Activated naive CD8-positive, alpha-beta T cell treated with anti-CD3 and anti-CD28 coated beads, Interleukin-2, amount 10 ng/mL, durations not matched to agents 7 days and 5 days (primary cell): ENCODE measurements around the gene FAS. TPM values are rescaled to one million over a fixed set of nuclear protein-coding genes. Genes with fewer than 3 reads are reported as not detected.
"Not testable (repeated sequence)": the region's sequence is repeated elsewhere in the genome, so short reads cannot be mapped to it uniquely, and the experiment has no call there.

ENCODE experiments used
- ATAC-seq: fragments of 150-1000 bp; cut with Tn5 transposase; one replicate; pipeline ENCODE4 v1.10.0; 2021; ENCODE audit warnings: low read depth, moderate library complexity
- POLR2A ChIA-PET: fragments of 350-600 bp; sonication (Branson Sonifier 250); formaldehyde crosslinking; loops from one replicate; lab custom pipeline; 2021; ENCODE audit warnings: antibody characterized with exemption; lab: Charles Lee
- DNase-seq: peaks from one replicate; pipeline ENCODE4 v3.0.0; 2021
- H3K27ac Mint-ChIP-seq: one replicate; pipeline ENCODE4 v1.8.0; 2022; ENCODE audit warnings: mild to moderate bottlenecking, mixed read lengths
- H3K27me3 Mint-ChIP-seq: one replicate; pipeline ENCODE4 v1.8.0; 2022; ENCODE audit warnings: mild to moderate bottlenecking, moderate library complexity, mixed read lengths
- H3K36me3 Mint-ChIP-seq: one replicate; pipeline ENCODE4 v1.8.0; 2021; ENCODE audit warnings: mild to moderate bottlenecking, mixed read lengths
- H3K4me1 Mint-ChIP-seq: one replicate; pipeline ENCODE4 v1.8.0; 2021; ENCODE audit warnings: mixed read lengths
- H3K4me3 Mint-ChIP-seq: one replicate; pipeline ENCODE4 v1.8.0; 2022; ENCODE audit warnings: mild to moderate bottlenecking, moderate library complexity, mixed read lengths
- H3K9me3 Mint-ChIP-seq: one replicate; pipeline ENCODE4 v1.8.0; 2021; ENCODE audit warnings: mixed read lengths
- total RNA-seq, 2 experiments: library from RNA; stranded (reverse); gene quantifications; one replicate each; pipeline ENCODE4 v1.2.3, GENCODE V29; 2021

The FAS gene
- total RNA-seq, 2 experiments from 2014 or later = 47.2 to 54.1 TPM

- Mint-ChIP-seq H3K4me1 (peaks cover 40% of the 10 kb centered on the region), H3K9me3 (no peaks in the 10 kb centered on the region), H3K36me3 (peaks cover 28% of the 10 kb centered on the region), H3K27me3 (no peaks in the 10 kb centered on the region), H3K27ac (no peak overlapping the region), H3K4me3 (no peak overlapping the region)
- ATAC-seq (no peak), DNase-seq (no peak)
- POLR2A ChIA-PET = interaction anchor here (1.7 kb wide), 1 partner anchor 13 kb away, joined by 6 read pairs; the partner anchor contains the start of gene FAS
These were observed 12.7 kb downstream of the FAS start for GRCh38 chr10:89003344-89003743.

GRCh38 chr10:89007129-89007893, 16.7 kb downstream of the FAS start:
- Mint-ChIP-seq H3K4me1 (peaks cover 16% of the 10 kb centered on the region), H3K9me3 (no peaks in the 10 kb centered on the region), H3K4me3 (no peak overlapping the region), H3K27me3 (no peaks in the 10 kb centered on the region), H3K36me3 (peaks cover 49% of the 10 kb centered on the region), H3K27ac (no peak overlapping the region)
- no peak for DNase-seq
- ATAC-seq = no peak
- POLR2A ChIA-PET = interaction anchor here (0.7 to 1.1 kb wide), 3 partner anchors 15 to 17 kb away, joined by 3 read pairs; no protein-coding TSS in a partner anchor

GRCh38 chr10:89018700-89019346, 28.2 kb downstream of the FAS start:
- POLR2A ChIA-PET = not testable (repeated sequence)

GRCh38 chr10:89019569-89020327, 29.1 kb downstream of the FAS start:
- H3K9me3 Mint-ChIP-seq = peaks cover 7% of the 10 kb centered on the region
- DNase-seq (no peak), ATAC-seq (no peak)
- no peak overlapping the region for H3K27ac Mint-ChIP-seq
- no peaks in the 10 kb centered on the region for H3K27me3 Mint-ChIP-seq
- peaks cover 66% of the 10 kb centered on the region for H3K36me3 Mint-ChIP-seq
- no peak overlapping the region for H3K4me3 Mint-ChIP-seq
- POLR2A ChIA-PET = no interaction called here
- H3K4me1 Mint-ChIP-seq = no peaks in the 10 kb centered on the region

More at GRCh38 chr10:89018700-89019346, 28.2 kb downstream of the FAS start:
- H3K27me3 Mint-ChIP-seq, H3K27ac Mint-ChIP-seq, H3K9me3 Mint-ChIP-seq, H3K4me3 Mint-ChIP-seq, ATAC-seq, H3K4me1 Mint-ChIP-seq, DNase-seq: not testable (repeated sequence)
- peaks cover 69% of the 10 kb centered on the region for H3K36me3 Mint-ChIP-seq

- H3K27me3 Mint-ChIP-seq, H3K4me3 Mint-ChIP-seq, H3K4me1 Mint-ChIP-seq, ATAC-seq, H3K9me3 Mint-ChIP-seq, H3K27ac Mint-ChIP-seq, DNase-seq, POLR2A ChIA-PET: not testable (repeated sequence)
- peaks cover 59% of the 10 kb centered on the region for H3K36me3 Mint-ChIP-seq
These were observed 30.9 kb downstream of the FAS start for GRCh38 chr10:89021526-89021925.

- ATAC-seq = no peak
- Mint-ChIP-seq H3K4me3 (no peak overlapping the region), H3K27ac (no peak overlapping the region), H3K9me3 (peaks cover 7% of the 10 kb centered on the region), H3K4me1 (no peaks in the 10 kb centered on the region), H3K27me3 (no peaks in the 10 kb centered on the region), H3K36me3 (peaks cover 52% of the 10 kb centered on the region)
- DNase-seq = no peak
- POLR2A ChIA-PET = no interaction called here
These were observed 32.1 kb downstream of the FAS start for GRCh38 chr10:89022734-89023133.

GRCh38 chr10:89025453-89025852, 34.9 kb downstream of the FAS start:
- no peak for ATAC-seq
- H3K27me3 Mint-ChIP-seq = no peaks in the 10 kb centered on the region
- no peak overlapping the region for H3K4me3 Mint-ChIP-seq
- H3K9me3 Mint-ChIP-seq = peaks cover 1% of the 10 kb centered on the region
- H3K27ac Mint-ChIP-seq = no peak overlapping the region
- POLR2A ChIA-PET = no interaction called here
- peaks cover 2% of the 10 kb centered on the region for H3K4me1 Mint-ChIP-seq
- no peak for DNase-seq
- peaks cover 30% of the 10 kb centered on the region for H3K36me3 Mint-ChIP-seq

GRCh38 chr10:89029181-89029580, 38.6 kb downstream of the FAS start:
- DNase-seq (no peak), ATAC-seq (no peak)
- no peak overlapping the region for H3K27ac Mint-ChIP-seq
- peaks cover 9% of the 10 kb centered on the region for H3K36me3 Mint-ChIP-seq
- POLR2A ChIA-PET = no interaction called here
- H3K9me3 Mint-ChIP-seq = no peaks in the 10 kb centered on the region
- peaks cover 6% of the 10 kb centered on the region for H3K4me1 Mint-ChIP-seq
- no peak overlapping the region for H3K4me3 Mint-ChIP-seq
- H3K27me3 Mint-ChIP-seq = no peaks in the 10 kb centered on the region

GRCh38 chr10:89029785-89030437, 39.3 kb downstream of the FAS start:
- POLR2A ChIA-PET = no interaction called here
- H3K27ac Mint-ChIP-seq = no peak overlapping the region

GRCh38 chr10:89030791-89031190, 40.2 kb downstream of the FAS start:
- ATAC-seq (no peak), DNase-seq (no peak)
- H3K9me3 Mint-ChIP-seq = no peaks in the 10 kb centered on the region
- POLR2A ChIA-PET = no interaction called here
- H3K27ac Mint-ChIP-seq = no peak overlapping the region
- no peak overlapping the region for H3K4me3 Mint-ChIP-seq
- peaks cover 6% of the 10 kb centered on the region for H3K4me1 Mint-ChIP-seq
- H3K36me3 Mint-ChIP-seq = peaks cover 2% of the 10 kb centered on the region
- no peaks in the 10 kb centered on the region for H3K27me3 Mint-ChIP-seq

More at GRCh38 chr10:89029785-89030437, 39.3 kb downstream of the FAS start:
- Mint-ChIP-seq H3K9me3 (no peaks in the 10 kb centered on the region), H3K4me3 (no peak overlapping the region), H3K4me1 (peaks cover 6% of the 10 kb centered on the region), H3K27me3 (no peaks in the 10 kb centered on the region), H3K36me3 (peaks cover 4% of the 10 kb centered on the region)
- peak; percentile 59 for DNase-seq
- ATAC-seq = peak; percentile 75

- Mint-ChIP-seq H3K9me3 (no peaks in the 10 kb centered on the region), H3K27ac (no peak overlapping the region), H3K27me3 (no peaks in the 10 kb centered on the region), H3K4me3 (no peak overlapping the region), H3K36me3 (no peaks in the 10 kb centered on the region), H3K4me1 (peaks cover 6% of the 10 kb centered on the region)
- no peak for ATAC-seq
- POLR2A ChIA-PET = no interaction called here
- DNase-seq = no peak
These were observed 41.7 kb downstream of the FAS start for GRCh38 chr10:89032141-89032891.

GRCh38 chr10:89035461-89035860, 44.9 kb downstream of the FAS start:
- Mint-ChIP-seq H3K27ac (no peak overlapping the region), H3K4me1 (peaks cover 4% of the 10 kb centered on the region), H3K27me3 (peaks cover 12% of the 10 kb centered on the region), H3K36me3 (peaks cover 3% of the 10 kb centered on the region), H3K4me3 (no peak overlapping the region), H3K9me3 (no peaks in the 10 kb centered on the region)
- ATAC-seq = no peak
- POLR2A ChIA-PET = no interaction called here
- DNase-seq = no peak
